GM12874 (cell line): Measurements from ENCODE around the gene PAIP2.

Experiments
- TF ChIP-seq, protein P1 (sequence below): IDR thresholded peaks from 2 replicates; pipeline ENCODE4 v1.5.1; 2011; ENCODE audit warnings: low read depth, mild to moderate bottlenecking, control low read depth, low read length, moderate library complexity; ENCODE audit not compliant: insufficient read depth

PAIP2 gene

DNA sequence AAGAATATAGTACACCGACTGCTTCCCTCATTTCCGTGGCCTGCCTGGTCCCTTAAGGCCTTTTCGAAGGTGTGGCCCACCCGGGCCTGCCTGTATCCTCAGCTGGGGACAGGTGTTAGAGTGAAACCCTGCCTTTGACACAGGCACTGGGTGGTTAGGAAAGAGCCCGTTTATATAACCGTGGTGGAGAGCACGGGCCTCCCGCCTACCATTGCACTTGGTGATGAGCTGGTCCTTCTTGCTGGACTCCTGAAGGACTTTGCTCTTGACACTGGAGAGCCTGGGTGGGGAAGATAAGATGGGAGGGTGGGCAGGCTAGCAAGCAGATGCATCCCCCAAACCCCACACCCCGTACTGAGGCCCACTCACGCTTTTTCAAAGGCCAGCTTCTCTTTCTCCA, 59.9 kb downstream of the PAIP2 start:
- TF ChIP-seq, protein P1, sequence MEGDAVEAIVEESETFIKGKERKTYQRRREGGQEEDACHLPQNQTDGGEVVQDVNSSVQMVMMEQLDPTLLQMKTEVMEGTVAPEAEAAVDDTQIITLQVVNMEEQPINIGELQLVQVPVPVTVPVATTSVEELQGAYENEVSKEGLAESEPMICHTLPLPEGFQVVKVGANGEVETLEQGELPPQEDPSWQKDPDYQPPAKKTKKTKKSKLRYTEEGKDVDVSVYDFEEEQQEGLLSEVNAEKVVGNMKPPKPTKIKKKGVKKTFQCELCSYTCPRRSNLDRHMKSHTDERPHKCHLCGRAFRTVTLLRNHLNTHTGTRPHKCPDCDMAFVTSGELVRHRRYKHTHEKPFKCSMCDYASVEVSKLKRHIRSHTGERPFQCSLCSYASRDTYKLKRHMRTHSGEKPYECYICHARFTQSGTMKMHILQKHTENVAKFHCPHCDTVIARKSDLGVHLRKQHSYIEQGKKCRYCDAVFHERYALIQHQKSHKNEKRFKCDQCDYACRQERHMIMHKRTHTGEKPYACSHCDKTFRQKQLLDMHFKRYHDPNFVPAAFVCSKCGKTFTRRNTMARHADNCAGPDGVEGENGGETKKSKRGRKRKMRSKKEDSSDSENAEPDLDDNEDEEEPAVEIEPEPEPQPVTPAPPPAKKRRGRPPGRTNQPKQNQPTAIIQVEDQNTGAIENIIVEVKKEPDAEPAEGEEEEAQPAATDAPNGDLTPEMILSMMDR, result no peak

DNA sequence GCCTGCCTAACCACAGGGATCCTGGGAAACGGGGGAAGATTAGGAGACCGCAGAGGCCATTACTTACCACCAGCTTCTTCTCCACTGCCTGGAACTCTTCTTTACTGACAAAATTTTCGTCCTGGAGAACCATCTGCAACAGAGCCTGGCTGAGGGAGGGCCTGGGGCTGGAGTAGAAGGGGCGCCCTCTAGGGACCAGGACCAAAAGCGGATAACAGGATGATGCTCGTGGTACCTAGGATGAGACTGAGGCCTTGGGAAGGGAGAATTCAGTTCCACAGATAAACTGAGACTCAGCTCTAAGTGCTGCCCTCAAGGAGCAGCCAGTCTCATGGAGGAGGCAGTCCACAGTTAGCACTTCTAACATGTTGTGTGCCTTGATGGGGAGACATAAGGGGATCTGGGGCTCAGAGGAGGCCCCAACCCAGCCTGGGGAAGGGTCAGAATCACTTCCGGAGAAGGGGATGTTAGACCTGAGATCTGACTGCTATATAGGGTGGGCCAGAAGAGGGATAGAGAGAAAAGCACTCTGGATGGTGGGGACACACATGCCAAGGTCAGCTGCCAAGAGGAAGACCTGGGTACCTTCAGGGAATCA, 61.0 kb downstream of the PAIP2 start:
- TF ChIP-seq, protein P1, result peak; percentile 55

DNA sequence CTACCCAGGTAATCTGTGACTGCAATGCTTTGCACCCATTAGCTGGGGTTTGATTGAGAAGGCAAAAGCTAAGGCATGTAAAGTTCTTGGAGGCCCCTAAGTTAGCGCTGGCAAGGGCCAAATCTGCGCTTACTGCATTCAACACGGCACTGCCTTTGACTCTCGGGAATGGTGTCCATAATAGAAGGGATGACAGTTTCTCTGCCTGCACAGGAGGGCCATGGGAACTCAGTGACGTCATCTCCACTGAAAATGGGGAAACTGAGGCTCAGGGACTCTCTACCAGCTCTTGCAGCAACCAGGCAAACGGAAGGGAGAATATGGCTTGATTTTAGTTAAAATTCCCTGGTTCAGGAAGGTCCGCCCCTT, 61.7 kb downstream of the PAIP2 start:
- TF ChIP-seq, protein P1, result no peak

GRCh38 chr5:139403787-139404483, 62.3 kb downstream of the PAIP2 start, which contains the start of gene SPATA24:
Gene SPATA24 (minus strand): TSS chr5:139404089. CDS start chr5:139404060, 29 bp downstream.
- TF ChIP-seq, protein P1, result no peak

DNA sequence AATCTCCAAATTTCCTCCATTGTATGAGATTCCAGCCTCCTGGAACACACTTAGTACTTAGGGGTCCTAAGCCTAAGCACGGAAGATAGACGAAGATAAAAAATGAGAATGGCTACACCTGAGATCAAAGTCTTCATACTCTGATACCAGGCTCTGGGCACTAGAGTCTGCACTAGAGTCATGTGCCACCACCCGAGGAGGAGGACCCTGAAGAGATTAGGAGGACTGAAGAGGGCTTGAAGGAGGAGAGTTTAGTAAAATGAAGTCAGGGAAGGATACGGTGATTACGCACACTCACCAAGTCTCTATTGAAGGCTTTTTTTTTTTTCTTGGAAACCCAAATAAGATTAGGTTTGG, 62.8 kb downstream of the PAIP2 start:
- TF ChIP-seq, protein P1, result no peak

- TF ChIP-seq, protein P1, result no peak
Measured at GRCh38 chr5:139406963-139407362, 65.3 kb downstream of the PAIP2 start.

GRCh38 chr5:139407517-139407916, 65.9 kb downstream of the PAIP2 start:
- TF ChIP-seq, protein P1, result no peak
